ENCODE measurements around the gene ABI3BP.

Gene ABI3BP

GRCh38 chr3:100941041-100941440 lies 52.2 kb downstream of the ABI3BP start:
- no peak for DNase-seq (ENCODE audit: low spot score)

DNA sequence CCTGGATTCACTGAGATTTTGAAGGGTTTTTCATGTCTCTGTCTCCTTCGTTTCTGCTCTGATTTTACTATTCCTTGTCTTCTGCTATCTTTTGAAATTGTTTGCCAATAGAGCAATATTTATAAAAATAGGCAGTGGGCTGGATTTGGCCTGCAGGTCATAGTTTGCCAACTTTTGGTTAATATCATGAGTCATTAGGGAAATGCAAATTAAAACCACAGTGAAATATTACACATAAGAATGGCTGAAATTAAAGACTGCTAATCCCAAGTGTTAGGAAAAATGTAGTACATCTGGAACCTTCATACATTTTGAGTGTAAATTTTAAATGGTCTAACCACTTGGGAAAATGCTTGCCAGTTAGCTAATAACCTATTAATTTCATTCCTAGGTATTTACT lies 56.3 kb downstream of the ABI3BP start:
- DNase-seq (ENCODE audit: low spot score) = no peak

- DNase-seq (ENCODE audit: low spot score) = no peak
These were observed 60.7 kb downstream of the ABI3BP start for GRCh38 chr3:100932491-100932890.

- peak; percentile 64 for DNase-seq (ENCODE audit: low spot score)
These were observed 64.4 kb downstream of the ABI3BP start for GRCh38 chr3:100928638-100929428.

- no peak for DNase-seq (ENCODE audit: low spot score)
These were observed 65.4 kb downstream of the ABI3BP start for GRCh38 chr3:100927775-100928174.

- DNase-seq (ENCODE audit: low spot score) = no peak
These were observed 77.3 kb downstream of the ABI3BP start for GRCh38 chr3:100915706-100916495.

DNA sequence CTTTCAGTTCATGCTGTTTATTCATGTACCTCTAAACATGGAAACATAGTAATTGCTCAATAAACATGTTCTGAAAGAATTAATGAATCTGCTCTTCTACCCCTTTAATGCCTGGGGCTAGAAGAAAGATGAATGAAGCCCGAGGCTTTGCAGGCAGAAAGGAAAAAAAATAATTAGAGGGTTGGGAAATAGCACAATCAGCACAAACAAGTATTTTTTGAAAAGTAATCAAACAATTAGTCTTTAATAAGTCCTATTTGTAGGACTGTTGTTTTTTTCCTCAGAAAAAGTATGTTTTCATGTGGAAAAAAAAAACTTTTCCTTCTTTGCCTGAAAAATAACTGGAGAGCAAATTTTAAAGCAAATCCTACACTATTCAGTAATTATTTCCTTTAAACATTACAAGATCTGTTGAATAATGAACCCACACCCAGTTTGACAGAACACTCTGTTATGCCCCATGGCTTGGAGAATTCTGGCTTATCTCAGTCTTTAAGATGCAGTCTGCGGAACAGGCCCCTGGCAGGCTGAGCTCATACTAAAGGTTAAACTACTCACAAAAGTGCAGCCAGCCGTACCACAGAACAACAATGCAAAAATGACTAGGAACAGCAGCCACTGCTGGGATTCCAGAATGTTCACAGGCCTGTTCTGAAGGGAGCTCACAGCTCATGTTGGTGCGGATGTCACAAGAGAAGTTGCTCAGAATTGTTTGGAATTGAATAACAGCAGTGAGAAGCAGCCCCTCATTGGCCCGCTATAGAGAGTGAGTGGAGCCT lies 79.2 kb downstream of the ABI3BP start:
- DNase-seq (ENCODE audit: low spot score) = peak; percentile 19

DNA sequence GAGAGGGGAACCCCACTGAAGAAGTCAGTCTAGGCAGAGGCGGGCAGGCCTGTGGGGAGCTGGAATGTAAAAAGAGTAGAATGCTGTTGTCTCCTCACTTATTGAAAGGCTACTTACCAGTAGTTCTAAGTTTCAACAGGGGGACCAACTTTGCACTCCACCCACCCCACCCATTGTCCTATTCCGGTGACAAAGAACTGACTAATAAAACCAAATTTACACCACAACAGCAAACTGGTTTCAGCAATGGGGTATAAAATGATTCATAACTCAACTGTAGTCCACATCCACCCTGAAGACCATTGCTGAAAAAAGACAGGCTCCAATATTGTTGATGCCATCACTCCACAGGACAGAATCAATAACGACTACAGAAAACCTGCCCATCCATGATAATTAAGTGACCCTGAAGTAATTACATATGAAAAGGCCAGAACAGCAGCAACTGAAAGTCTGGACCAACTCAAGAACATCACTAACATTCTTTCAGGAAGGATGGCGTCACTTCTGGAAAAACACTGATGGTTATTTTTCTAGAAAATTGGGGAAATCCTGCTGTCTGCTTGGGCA lies 80.2 kb downstream of the ABI3BP start:
- no peak for DNase-seq (ENCODE audit: low spot score)

DNA sequence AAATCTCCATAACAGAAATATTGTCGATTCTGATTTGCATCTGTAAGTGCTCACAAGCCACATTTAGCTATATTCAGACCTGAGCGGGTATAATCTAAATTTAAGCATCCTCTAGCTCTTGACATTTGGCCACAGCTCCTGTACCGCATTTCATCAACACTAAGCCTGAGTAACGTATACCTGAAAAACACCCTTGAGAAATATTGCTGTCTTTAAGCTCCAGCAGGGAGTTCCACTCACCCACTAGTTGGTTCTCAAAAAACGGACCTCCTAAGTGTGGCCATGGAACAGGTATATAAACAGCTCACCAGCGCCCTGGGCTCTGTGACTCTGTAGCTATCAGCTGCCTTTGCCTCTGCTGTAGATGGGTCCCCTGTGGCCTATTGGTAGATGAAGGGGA lies 80.7 kb downstream of the ABI3BP start:
- no peak for DNase-seq (ENCODE audit: low spot score)

- DNase-seq (ENCODE audit: low spot score) = no peak
These were observed 81.3 kb downstream of the ABI3BP start for GRCh38 chr3:100911956-100912355.

- no peak for DNase-seq (ENCODE audit: low spot score)
These were observed 82.2 kb downstream of the ABI3BP start for GRCh38 chr3:100910986-100911385.

- peak; percentile 84 for DNase-seq (ENCODE audit: low spot score)
These were observed 90.6 kb downstream of the ABI3BP start for GRCh38 chr3:100902572-100902971.

DNA sequence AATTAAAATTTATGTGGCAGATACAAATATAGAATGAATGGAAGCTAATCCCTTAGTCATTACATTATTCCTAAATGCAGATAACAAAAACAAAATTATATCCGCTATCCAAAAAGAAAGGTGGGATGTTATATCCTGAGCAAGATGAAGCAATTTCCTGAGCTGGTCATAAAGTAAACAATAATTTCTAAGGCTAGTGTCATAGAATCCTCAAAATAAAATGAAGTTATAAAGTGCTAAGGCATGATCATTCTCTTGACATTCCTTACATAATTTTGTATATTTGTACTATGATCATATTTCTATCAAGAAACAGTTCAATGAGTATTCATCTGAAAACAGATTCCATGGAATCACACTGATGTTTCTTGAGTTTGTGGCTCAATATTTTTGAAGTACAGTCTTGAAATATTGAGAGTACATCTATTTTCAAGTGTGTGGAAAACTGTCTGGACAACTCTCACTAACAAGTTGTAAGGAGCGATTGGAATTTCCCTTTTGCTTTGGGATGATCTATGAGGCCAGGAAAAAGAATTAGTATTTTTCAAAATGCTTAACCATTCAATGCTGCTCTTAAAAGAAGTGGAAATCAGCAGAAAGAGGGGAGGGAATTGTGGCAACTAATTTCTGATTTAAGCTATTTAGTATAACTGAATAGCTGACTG lies 92.4 kb downstream of the ABI3BP start:
- no peak for DNase-seq (ENCODE audit: low spot score)

- no peak for DNase-seq (ENCODE audit: low spot score)
These were observed 93.7 kb downstream of the ABI3BP start for GRCh38 chr3:100899440-100900091.

GRCh38 chr3:100898681-100899080 lies 94.5 kb downstream of the ABI3BP start:
- DNase-seq (ENCODE audit: low spot score) = no peak

DNA sequence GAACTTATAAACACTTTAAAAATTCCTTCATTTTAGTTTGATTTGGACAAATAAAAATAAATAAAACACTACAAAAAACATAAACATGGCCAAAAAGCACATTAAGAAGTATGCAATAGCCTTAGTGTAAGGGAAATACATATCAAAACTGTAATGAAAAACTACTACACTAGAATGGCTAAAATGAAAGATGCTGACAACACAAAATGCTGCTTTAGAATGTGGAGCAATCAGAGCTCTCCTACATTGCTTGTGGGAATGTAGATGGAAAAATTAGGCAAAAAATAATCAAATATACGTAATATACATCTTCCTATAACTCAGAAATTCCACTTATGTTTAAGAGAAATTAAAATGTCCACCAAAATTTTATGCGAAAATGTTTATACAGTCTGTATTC lies 96.2 kb downstream of the ABI3BP start:
- no peak for DNase-seq (ENCODE audit: low spot score)

DNA sequence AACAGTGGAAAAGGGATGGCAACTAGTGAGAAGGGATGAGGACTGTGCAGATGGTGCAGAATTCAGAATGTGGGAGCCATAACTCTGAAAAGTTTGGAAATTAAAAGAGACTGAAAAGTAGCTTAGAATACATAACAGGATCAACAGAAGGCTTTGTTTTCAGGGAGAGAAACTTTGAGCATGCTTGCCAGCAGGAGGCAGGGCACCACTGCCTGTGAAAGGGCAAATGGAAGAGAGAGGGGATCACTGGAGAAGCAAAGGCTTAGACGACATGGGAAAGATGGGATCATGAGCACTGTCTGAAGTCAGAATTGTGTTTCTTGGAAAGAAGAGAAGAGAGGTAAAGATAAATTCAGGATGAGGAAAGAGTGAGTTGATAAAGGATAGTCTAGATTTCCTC lies 99.6 kb downstream of the ABI3BP start:
- DNase-seq (ENCODE audit: low spot score) = peak; percentile 57

- DNase-seq (ENCODE audit: low spot score) = no peak
These were observed 100.1 kb downstream of the ABI3BP start for GRCh38 chr3:100893108-100893507.

DNA sequence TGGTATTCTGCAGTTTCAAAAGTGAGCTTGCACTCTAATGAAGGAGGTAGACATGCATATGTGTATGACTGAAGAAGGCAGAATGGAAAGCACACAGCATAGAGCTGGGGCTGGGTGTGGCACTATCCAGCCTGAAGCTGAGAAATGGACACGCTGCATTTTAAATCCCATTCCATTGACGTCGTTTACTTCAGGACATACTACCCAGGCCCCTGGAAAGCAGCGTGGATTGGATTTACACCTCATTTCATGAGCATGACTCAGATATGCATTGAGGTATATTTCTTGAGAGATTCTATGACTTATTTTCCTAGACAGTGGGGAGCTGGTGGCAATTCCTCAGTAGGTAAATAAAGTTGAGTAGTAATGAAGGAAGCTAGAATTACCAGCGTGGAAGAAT lies 101.4 kb downstream of the ABI3BP start:
- DNase-seq (ENCODE audit: low spot score) = no peak

- DNase-seq (ENCODE audit: low spot score) = no peak
These were observed 102.2 kb downstream of the ABI3BP start for GRCh38 chr3:100891033-100891432.

DNA sequence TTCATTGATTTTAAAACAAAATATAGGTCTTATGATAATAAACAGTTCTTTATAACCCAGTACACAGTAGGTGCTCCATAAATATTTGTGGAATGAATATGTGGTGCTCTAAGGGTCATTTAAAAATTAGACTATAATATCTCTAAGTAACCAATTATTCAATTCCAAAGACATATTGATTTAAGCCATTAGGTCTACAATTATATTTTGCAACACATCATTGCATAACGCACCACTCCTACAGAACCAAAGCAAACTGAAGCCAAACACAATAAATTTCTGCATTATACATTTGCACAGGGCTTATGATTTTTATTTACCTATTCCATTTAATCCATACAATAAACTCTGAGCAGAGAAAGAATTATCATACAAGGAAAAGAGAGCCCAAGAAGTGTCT lies 104.3 kb downstream of the ABI3BP start:
- no peak for DNase-seq (ENCODE audit: low spot score)

All from AG20443 (cell line).